Fibroblast of the conjunctiva (primary cell): Measurements from ENCODE around the gene WBP2.
"Not testable (repeated sequence)": the region's sequence is repeated elsewhere in the genome, so short reads cannot be mapped to it uniquely, and the experiment has no call there.

ENCODE experiments used
- DNase-seq: peaks from one replicate; pipeline ENCODE4 v3.0.0-alpha.2; 2010; ENCODE audit warnings: low read depth

Gene WBP2

DNA sequence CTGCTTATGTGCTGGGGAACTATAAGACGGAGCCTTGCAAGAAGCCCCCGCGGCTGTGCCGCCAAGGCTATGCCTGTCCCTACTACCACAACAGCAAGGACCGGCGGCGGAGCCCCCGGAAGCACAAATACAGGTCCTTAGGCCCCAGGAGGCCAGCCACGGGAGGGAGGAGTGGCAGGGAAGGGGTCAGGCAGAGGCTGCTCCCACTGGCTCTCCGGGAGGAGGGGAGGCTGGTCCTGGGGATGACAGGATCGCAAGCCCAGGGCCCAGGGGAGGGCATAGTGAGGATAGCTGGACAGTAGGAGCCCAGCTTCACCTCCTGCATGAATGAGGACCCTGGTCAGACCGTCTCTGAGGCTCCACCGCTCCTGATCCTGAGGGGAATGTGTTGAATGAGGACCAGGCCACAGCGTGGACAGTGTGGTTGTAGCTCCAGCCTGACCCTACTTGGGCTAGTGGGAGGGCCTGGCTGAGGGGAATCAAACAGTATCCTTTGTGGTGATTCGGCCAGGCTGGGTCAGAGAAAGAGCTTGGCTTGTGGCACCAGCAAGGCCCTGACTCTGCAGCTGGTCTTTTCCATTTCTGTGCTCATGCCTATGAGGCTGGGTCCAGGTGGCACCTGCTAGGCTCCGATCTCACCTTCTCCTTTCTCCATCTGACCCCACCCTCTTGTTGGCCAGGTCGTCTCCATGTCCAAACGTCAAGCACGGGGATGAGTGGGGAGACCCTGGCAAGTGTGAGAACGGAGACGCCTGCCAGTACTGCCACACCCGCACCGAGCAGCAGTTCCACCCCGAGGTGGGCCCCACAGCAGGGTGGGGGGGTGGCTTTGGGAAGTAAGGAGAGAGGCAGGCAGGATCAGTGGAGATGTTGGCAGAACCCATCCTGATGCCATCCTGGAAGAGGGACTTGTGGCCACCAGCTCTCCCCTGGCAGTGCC, 41.8 kb downstream of the WBP2 start:
- no peak for DNase-seq

DNA sequence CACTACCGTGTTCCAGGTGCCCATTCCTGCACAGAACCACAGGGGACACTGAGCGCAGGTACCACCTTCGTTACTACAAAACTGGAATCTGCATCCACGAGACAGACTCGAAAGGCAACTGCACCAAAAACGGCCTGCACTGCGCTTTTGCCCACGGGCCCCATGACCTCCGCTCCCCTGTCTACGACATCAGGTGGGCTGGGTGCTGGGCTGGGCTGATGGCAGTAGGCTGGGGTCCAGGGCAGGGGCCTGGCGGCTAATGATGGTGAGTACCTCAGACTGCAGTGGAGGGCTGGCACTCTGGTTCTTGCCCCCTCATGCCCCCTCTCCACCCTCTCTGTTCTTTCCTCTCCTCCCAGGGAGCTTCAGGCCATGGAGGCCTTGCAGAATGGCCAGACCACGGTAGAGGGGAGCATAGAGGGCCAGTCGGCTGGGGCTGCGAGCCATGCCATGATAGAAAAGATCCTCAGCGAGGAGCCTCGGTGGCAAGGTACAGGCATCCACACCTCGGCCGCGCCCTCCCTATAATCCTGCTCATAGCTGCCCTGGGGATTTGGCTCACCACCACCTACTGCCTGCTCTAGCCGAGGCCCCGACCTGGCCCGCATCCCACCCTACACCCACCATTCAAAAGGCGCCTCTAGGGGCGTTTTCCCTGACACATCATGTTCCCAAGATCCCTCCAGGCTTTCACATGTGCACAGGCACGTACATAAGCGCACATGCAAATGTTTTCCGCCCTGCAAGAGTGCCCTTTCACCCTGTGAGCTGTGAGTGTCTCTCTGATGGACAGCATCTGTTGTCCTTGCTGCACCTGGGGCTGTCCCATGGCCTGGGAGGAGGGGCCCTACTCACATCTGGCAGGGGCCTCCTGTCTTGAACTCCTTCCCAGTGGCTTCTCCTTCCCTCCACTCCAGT, 42.8 kb downstream of the WBP2 start:
- no peak for DNase-seq

GRCh38 chr17:75811174-75811573, 44.0 kb downstream of the WBP2 start:
- DNase-seq: no peak

DNA sequence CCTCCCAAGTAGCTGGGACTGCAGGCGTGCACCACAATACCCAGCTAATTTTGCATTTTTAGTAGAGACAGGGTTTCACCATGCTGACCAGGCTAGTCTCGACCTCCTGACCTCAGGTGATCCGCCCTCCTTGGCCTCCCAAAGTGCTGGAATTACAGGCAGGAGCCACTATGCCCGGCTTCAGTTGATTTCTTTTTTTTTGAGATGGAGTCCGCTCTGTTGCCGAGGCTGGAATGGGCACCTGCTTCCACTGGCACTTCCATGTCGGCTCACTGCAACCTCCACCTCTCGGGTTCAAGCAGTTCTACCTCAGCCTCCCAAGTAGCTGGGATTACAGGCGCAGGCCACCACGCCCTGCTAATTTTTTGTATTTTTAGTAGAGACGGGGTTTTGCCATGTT, 44.4 kb downstream of the WBP2 start:
- not testable (repeated sequence) for DNase-seq

DNA sequence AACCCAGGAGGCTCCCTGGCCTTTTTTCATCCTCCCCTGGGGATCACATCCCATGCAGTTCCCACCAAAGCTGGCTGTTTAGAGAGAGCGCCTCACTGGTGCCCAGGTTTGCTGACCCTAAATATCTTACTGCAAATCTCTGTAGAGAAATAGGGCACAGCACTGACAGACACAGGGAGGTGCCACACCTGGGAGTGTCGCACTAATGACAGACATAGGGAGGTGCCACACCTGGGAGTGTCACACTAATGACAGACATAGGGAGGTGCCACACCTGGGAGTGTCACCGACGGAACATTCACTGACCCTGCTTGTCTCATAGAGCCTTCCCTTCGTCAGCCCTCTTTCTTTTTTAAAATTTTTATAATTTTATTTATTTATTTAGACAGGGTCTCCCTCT, 44.9 kb downstream of the WBP2 start:
- DNase-seq: no peak

DNA sequence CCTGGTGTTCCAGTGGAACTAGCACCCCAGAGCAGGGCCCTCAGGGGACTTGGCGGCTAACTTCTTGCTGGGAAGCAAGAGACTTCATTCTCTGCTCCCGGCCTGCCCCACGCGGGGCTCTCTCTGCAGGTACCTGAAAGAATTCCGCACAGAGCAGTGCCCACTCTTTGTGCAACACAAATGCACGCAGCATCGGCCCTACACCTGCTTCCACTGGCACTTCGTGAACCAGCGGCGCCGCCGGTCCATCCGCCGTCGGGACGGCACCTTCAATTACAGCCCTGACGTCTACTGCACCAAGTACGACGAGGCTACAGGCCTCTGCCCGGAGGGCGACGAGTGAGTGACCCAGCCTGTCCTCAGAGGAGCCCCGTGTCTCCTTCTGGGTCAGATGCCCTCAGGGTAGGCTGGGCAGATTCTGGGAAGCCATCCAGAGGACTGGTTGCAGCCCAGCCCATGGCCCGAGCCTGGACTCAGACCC, 45.5 kb downstream of the WBP2 start:
- no peak for DNase-seq

DNA sequence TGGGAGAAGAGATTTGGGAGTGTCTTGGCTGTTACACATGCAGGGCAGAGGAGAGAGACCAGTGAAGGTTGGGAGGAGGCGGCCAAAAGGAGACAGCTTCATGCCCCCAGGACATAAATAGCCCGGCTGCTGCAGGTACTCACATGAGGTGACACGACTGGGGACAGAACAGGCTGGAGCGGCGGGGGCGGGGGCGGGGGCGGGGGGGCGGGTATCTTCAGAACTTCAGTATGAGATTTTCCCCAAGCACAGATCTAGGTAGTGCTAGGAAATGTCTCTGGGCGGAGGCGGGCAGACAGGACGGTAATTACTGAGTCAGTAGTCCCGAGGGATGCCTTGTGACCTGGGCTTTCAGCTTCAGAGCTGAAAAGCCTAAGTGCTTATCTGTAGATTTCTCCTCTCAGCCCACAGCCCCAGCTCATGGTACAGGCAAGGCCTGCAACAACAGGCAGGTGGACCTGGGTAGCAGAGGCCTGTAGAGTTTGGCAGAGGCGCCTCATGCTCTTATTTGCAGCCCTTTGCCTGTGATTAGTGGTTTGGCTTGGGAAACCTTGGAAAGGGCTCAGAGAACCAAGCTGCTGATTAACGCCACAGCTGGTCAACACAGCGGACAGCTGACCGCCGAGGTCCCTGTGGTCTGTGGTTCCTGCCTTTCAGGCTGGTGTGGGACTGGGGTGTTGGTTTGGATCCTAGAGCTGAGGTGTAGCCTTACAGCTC, 46.1 kb downstream of the WBP2 start:
- DNase-seq: no peak

DNA sequence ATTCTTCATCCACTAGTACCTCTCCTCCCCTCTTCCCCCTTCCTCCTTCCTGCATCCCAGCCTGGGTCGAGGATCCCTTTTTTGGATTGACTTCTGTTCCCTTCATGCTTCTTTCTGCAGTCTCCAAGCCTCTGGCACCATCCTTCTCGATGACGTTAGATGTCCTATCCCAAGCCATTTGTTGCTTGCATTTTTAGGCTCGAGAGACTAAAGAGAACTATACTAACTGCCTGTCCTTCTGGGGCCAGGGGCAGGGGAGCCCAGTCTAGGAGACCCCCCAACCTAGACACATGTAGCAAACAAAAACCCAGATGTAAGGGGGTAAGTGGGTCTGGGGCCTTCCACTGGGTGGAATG, 46.6 kb downstream of the WBP2 start:
- DNase-seq: no peak

GRCh38 chr17:75807861-75808260, 47.3 kb downstream of the WBP2 start:
- no peak for DNase-seq

- DNase-seq: no peak
Measured at GRCh38 chr17:75806822-75807500, 48.2 kb downstream of the WBP2 start.

DNA sequence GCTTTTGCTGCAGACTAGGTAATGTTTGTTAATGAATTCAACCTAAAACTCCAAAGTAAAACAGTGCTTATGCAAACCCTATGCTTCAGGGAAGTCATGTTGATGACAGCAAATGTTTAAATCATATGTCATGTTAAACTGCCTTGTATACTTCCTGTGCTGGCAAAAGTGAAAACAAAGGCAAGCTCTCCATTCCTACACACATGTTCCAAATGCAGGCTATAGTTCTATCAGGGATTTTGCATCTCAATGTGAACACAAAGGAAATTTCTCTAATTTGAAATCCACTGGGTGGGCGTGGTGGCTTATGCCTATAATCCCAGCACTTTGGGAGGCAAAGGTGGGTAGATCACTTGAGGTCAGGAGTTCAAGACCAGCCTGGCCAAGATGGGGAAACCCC, 51.3 kb downstream of the WBP2 start:
- no peak for DNase-seq

DNA sequence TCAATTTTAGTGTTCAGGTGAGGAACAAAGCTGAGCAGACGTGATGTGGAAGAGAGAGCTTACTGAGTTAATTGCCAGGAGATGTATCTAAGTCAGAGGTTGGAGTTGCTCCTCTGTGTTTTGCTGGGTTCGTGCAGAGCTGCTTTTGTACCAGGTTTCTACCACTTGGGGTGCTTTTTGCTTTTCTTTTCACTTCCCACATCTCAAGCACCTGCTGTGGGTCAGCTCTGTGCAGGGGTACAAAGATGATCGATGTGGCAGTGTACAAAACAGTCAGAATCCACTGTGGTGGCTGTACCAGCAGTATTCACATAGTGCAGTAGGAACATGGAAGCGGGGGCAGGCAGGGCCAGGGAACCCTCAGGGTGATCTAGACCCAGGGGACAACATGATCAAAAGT, 55.7 kb downstream of the WBP2 start:
- DNase-seq: no peak

GRCh38 chr17:75795820-75796607, 59.1 kb downstream of the WBP2 start:
- no peak for DNase-seq
